Hepatocyte (in vitro differentiated cells): ENCODE data around the gene LMX1B.
A peak's percentile ranks its signal among the peaks of the same experiment; 100 is the strongest.

Experiments
- CTCF ChIP-seq: fragments of 200-600 bp; sonication (generic); IDR thresholded peaks from 2 replicates; pipeline ENCODE4 v1.5.1; 2016; ENCODE audit warnings: antibody characterized with exemption, mild to moderate bottlenecking; ENCODE audit not compliant: poor library complexity
- EZH2 ChIP-seq: fragments of 200-600 bp; sonication (generic); IDR thresholded peaks from 2 replicates; pipeline ENCODE4 v1.6.1; 2016; ENCODE audit warnings: antibody characterized with exemption, mild to moderate bottlenecking, borderline replicate concordance

GRCh38 chr9:126676685-126677143 is 63.0 kb downstream of the LMX1B start:
- TF ChIP-seq CTCF = no peak
- peak; percentile 90 for TF ChIP-seq EZH2
